IMR-90 (cell line): Measurements from ENCODE around the gene UBA7.

Experiments
- BHLHE40 ChIP-seq: fragments of 150-350 bp; IDR thresholded peaks from 2 replicates; pipeline ENCODE4 v1.6.1; 2016; ENCODE audit warnings: mild to moderate bottlenecking, low read depth, low read length
- CEBPB ChIP-seq: IDR thresholded peaks from 2 replicates; pipeline ENCODE4 v1.6.1; 2012; ENCODE audit warnings: low read depth, low read length, improper control_type of control experiment
- CHD1 ChIP-seq: IDR thresholded peaks from 2 replicates; pipeline ENCODE4 v1.6.1; 2012; ENCODE audit warnings: low read depth, low read length, improper control_type of control experiment
- FOS ChIP-seq: fragments of 150-350 bp; IDR thresholded peaks from 2 replicates; pipeline ENCODE4 v1.6.1; 2016; ENCODE audit warnings: low read depth, low read length
- MAZ ChIP-seq: IDR thresholded peaks from 2 replicates; pipeline ENCODE4 v1.6.1; 2012; ENCODE audit warnings: low read depth, mild to moderate bottlenecking, low read length, improper control_type of control experiment, moderate library complexity, borderline replicate concordance
- POLR2A ChIP-seq: IDR thresholded peaks from 2 replicates; pipeline ENCODE4 v1.6.1; 2012; ENCODE audit warnings: mild to moderate bottlenecking, low read depth, low read length
- RAD21 ChIP-seq: IDR thresholded peaks from 2 replicates; pipeline ENCODE4 v1.6.1; 2012; ENCODE audit warnings: low read length, improper control_type of control experiment
- RCOR1 ChIP-seq: IDR thresholded peaks from 2 replicates; pipeline ENCODE4 v1.6.1; 2012; ENCODE audit warnings: mild to moderate bottlenecking, low read length, improper control_type of control experiment; ENCODE audit not compliant: insufficient replicate concordance
- RFX5 ChIP-seq: IDR thresholded peaks from 2 replicates; pipeline ENCODE4 v1.8.0; 2012; ENCODE audit warnings: low read depth, mild to moderate bottlenecking, low read length, moderate library complexity
- USF2 ChIP-seq: fragments of 150-350 bp; IDR thresholded peaks from 2 replicates; pipeline ENCODE4 v1.6.1; 2017; ENCODE audit warnings: mild to moderate bottlenecking, antibody characterized with exemption, low read length, low read depth
- TF ChIP-seq, protein P1 (sequence below): conservative IDR thresholded peaks from 2 replicates; pipeline ENCODE4 v1.5.1; 2012; ENCODE audit warnings: mild to moderate bottlenecking, low read depth, low read length, improper control_type of control experiment
- TF ChIP-seq, protein P2 (sequence below): fragments of 150-350 bp; IDR thresholded peaks from 2 replicates; pipeline ENCODE4 v1.6.1; 2016; ENCODE audit warnings: low read depth, mild to moderate bottlenecking, low read length, moderate library complexity, borderline replicate concordance

DNA sequence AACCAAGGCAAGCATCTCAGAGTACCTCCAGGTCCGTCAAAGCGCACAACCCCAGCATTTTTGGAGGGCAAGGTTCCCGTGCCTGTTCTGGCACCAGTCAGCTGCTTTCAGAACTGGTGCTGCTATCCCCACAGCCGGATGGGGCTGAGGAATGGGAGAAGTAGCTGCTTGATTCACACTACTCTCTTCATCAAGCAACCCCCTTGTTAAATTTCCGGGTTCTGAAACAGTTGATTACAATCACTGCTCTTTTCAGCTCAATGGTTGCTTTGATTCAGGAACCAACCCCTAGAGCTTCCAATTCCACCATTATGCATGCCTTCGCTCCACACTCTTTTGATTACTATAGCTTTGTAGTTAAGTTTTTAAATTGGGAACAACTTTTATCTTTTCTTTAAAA is 12.3 kb upstream of the UBA7 start:
- TF ChIP-seq, protein P1, sequence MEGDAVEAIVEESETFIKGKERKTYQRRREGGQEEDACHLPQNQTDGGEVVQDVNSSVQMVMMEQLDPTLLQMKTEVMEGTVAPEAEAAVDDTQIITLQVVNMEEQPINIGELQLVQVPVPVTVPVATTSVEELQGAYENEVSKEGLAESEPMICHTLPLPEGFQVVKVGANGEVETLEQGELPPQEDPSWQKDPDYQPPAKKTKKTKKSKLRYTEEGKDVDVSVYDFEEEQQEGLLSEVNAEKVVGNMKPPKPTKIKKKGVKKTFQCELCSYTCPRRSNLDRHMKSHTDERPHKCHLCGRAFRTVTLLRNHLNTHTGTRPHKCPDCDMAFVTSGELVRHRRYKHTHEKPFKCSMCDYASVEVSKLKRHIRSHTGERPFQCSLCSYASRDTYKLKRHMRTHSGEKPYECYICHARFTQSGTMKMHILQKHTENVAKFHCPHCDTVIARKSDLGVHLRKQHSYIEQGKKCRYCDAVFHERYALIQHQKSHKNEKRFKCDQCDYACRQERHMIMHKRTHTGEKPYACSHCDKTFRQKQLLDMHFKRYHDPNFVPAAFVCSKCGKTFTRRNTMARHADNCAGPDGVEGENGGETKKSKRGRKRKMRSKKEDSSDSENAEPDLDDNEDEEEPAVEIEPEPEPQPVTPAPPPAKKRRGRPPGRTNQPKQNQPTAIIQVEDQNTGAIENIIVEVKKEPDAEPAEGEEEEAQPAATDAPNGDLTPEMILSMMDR = no peak
- no peak for TF ChIP-seq POLR2A
- TF ChIP-seq USF2 = no peak
- TF ChIP-seq CHD1 = no peak
- TF ChIP-seq CEBPB = no peak
- no peak for TF ChIP-seq RAD21
- TF ChIP-seq MAZ = no peak
- TF ChIP-seq RCOR1 = no peak
- TF ChIP-seq BHLHE40 = no peak
- no peak for TF ChIP-seq RFX5
- TF ChIP-seq, protein P2, sequence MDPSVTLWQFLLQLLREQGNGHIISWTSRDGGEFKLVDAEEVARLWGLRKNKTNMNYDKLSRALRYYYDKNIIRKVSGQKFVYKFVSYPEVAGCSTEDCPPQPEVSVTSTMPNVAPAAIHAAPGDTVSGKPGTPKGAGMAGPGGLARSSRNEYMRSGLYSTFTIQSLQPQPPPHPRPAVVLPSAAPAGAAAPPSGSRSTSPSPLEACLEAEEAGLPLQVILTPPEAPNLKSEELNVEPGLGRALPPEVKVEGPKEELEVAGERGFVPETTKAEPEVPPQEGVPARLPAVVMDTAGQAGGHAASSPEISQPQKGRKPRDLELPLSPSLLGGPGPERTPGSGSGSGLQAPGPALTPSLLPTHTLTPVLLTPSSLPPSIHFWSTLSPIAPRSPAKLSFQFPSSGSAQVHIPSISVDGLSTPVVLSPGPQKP = no peak
- TF ChIP-seq FOS = no peak
